ENCODE data around the gene KIF5C. TPM values are rescaled to one million over a fixed set of nuclear protein-coding genes. Genes with fewer than 3 reads are reported as not detected.

KIF5C gene
- total RNA-seq, 1 donor from 2014 or later = 0.08 TPM

GRCh38 chr2:149049142-149049541, 174.1 kb downstream of the KIF5C start:
- ATAC-seq = peak; percentile 48

DNA sequence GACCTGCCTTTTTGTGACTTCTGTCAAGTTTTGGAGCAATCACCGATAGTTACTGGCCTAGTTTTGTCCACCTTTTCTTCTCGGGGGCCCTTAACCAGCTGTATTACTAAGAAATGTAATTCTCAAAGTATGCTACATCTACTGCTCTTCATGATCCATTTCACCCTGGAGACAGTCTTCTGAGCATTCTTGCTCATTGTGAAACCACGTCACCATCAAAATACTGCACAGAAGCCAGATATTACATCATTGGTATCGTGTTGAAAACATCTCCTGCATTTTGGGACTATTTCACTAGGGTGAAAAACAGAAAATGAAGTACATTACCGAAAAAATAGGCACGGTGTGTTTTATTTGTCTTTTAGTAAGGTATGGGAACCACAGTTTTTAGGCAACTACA, 175.2 kb downstream of the KIF5C start:
- ATAC-seq = no peak

DNA sequence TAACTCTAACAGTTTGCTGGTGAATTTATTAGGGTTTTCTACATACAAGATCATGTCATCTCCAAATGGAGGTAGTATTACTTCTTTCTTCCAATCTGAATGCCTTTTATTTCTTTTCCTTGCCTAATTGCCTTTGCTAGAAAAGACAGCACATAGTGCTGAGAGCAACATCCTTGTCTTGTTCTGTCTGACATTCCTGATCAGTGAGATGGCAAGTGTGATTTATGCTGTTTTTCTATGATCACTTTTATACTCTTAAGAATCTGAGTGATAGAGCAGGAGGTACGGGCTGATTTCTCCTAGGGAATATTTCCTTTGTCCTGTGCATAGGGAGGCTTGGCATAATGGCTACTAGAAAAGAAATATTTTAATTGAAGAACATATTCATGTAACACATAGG, 180.7 kb downstream of the KIF5C start:
- no peak for ATAC-seq

- ATAC-seq = no peak
These were observed 181.7 kb downstream of the KIF5C start for GRCh38 chr2:149056541-149057255.

GRCh38 chr2:149057401-149057800, 182.4 kb downstream of the KIF5C start:
- no peak for ATAC-seq

GRCh38 chr2:149058936-149059335, 183.9 kb downstream of the KIF5C start:
- ATAC-seq = peak; percentile 65

DNA sequence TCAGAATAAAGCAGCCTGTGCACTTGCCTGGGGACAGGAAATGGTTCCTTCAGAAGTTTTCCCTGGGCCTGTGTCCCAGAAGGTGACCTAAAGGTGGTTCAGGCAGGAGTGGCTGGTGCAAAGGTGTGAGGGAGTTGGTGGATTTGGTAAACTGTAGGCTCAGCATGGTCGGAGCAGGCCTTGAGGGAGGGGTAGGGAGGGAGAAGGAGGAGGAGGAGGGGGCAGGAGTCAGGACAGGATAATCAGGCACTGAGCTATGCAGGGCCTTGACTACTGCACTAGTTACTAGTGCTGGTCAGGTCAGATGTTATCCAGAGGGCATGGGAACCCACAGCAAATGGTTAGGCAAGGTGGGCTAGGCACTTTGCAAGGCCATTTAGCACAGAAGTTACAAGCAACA, 184.8 kb downstream of the KIF5C start:
- ATAC-seq = no peak

- ATAC-seq = no peak
These were observed 186.2 kb downstream of the KIF5C start for GRCh38 chr2:149061133-149061745.

DNA sequence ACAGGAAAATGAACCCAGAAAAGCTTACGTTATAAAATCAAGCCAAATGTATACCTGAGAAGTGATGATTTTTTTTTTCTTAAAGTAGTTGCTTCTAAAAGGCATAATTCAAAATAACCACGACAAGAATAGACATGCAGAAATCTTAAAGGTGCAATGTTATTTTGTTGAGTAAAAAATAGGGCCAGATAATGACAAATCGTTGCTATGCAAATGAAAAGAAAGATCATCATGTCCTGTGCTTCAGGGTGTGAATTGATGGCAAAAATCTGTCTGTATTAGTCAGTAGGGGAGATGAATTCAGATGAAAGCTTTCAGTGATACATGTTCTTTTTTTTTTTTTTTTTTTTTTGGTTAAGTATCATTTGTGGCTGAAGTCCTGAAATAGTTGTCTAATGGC, 187.5 kb downstream of the KIF5C start:
- ATAC-seq = no peak

- ATAC-seq = peak; percentile 38
These were observed 188.2 kb downstream of the KIF5C start for GRCh38 chr2:149063177-149063576.

- no peak for ATAC-seq
These were observed 189.4 kb downstream of the KIF5C start for GRCh38 chr2:149064365-149064841.

DNA sequence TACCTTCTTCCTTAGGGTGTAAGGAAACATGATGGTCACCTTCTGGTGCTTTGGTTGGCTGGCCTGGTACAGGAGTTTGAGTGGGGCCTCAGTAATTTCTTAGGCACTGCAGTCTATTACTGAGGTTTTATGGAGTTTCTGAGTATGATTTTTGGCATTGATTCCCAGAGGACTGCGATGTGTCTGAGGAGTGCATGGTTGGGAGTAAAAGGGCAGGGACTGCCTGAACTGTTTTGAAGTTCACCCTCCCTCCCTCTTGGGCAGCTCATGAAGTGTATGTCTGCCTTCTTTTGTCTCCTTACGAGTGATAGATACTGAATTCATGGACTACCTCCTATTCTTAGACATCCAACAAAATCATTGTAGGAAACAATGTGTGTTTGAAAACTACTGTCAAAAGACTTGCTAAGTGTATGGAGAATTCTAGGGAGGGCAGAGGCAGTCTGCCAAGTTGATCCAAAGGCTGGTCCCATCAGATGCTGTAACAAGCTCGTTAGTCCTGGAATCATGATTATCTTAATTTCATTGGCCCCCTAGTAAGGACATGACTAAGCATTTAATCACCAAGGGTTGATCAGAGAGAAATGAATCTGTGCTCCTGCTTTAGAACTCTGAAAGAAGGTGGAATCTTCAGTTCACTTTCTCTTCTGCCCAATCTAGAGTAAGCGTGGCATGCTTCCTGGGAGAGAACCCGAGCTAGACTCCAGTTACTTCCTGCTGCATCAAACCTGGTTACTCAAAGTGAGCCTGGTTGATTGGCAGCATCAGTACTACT, 190.0 kb downstream of the KIF5C start:
- no peak for ATAC-seq

DNA sequence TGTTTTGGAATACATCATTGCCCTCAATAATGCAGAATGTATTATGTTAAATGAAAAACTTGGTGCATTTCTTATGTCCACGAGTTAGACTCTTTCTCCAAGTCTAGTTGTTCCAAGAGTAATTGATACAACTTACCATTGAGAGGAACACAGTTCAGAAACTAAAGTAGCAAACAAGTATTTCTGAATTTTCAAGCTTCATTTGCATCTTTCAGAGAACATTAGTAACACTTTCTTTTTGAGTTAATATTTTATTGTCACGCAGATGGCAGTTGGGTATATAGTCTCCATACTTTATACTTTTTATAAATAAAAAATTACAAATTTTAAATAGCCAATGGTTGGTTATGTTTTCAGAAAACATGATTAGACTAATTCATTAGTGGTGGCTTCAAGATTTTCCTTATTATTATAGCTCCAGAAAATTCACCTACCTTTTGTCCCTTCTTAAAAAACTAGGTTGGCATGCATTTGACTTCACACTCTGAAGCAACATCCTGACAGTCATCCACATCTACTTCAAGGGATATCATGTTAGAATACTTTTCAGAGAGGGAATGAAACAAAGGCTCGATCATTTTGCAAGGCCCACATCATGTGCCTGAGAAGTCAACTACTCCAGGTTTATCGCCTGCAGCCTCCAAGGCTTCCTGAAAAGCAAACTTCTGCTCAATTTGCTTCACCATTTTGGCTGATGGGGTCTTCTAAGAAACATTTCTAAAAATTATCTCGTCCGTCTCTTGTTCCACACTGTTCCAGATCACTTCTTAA, 193.4 kb downstream of the KIF5C start:
- ATAC-seq = no peak

DNA sequence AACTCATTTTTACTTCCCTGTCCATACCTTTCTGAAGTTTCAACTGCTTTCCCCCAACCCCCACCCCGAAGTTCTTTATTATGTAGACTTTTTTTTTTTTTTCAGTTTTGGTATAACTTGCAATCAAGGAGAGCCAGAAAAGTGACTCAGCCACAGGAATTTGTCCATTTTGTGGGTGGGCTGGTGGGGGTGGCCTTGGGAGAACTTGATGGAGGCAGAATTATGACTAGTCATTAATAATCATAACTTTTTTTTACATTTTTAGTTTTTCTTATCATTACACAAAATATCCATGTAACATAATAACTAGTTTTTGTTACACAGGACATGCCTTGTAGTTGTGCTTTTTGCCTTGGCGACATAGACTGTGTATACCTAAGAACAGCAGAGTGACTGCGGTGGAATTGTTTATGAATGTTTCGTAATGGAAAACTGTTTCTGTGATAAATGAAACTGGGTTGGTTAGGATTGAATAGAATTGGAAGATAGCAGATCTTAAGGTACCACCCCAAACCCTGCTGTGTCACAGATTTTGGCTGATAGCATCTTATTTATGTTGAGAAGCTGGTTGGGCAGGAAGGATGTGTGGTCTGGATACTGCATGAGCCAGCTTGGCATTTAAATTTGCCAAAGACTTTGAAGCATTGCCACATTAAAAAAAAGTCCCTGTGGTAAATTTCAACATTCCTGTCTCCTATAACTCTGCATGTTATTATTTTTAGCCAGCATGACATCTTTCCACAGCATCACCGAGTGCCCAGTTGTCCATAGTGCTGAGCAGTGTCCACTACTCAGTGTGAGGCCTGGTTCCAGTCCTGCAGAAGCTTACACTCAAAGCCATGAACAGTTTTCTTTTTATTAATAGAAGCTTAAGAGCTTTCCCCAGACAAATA, 194.2 kb downstream of the KIF5C start:
- peak; percentile 52 for ATAC-seq

DNA sequence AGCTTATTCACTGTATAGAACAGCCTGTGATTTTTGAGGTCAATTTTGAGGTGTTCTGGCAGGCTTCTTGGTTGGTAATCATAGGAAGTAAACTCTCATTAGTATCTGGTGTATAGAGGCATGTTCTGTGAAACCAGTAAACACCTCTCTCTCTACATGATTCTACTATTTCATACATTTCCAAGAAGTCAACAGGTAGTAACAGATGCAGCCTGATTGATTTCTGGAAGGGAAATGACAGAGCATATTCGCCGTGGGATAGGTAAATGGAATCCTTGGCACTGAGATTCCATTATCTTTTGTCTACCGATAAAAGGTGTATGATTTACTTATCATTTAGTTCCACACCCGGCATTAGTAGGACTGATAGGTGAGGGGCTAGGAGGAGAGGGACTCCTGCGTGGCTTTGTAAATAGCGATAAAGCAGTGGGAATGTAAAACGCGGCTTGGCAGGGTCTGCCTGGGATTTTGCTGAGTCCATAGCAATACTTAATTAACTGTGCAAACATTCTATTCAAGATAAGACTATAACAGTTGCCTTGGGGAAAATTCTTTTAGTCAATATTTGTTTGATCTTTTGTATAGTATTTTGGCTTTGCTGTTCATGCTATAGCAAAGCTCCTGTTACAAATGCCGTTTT, 195.8 kb downstream of the KIF5C start:
- no peak for ATAC-seq

DNA sequence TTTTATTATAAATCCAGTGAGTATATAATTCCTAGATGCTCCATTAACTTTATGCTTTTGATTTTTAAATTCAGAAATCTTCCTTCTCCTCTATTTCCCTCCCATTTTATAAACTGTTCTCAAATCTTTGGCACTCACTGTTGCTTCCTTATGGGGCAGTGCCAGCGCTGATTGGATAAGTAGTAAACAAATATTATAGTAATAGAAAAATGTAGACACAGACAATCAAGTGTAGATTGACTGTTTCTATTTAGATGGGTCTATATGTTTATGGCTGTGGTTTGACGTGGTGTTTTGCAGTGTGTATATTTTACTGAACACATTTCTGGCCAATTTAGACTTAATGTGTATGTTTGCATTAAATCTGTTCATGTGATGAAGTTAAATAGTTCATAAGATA, 200.1 kb downstream of the KIF5C start:
- ATAC-seq = no peak

DNA sequence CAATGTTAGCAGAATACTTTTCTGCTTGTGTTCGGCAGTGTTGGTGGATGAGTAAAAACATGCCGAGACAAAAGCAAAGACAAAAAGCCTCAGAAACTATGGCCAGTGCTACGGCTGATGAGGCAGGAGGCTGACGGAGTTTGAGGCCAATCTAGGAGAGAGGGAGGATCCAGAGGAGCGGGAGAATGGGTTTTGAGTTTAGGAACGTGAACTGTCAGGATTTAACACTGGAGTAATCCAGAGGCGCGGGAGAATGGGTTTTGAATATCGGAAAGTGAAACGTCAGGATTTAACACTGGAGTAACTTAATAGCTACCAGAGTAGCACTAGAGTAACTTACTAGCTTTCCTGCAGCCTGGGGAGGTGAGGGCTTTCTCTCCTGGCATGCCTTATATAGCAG, 200.8 kb downstream of the KIF5C start:
- ATAC-seq = no peak

Measured in esophagus mucosa (tissue), 1 donor.